Measurements from ENCODE around the gene FBXO31. TPM values are rescaled to one million over a fixed set of nuclear protein-coding genes. Genes with fewer than 3 reads are reported as not detected.
A peak's percentile ranks its signal among the peaks of the same experiment; 100 is the strongest.

The FBXO31 gene
- total and polyA plus RNA-seq, 2 of the 13 experiments (the other 11 are each of a cell fraction or from before 2014, with no cell fraction given): 92.4 to 101 TPM

- TF ChIP-seq ZNF615 (CRISPR knock-in tag; IDR thresholded peaks at IDR 0.05; ENCODE audit: borderline replicate concordance): no peak
- TF ChIP-seq RBM22 (optimal IDR thresholded peaks at IDR 0.05; ENCODE audit: low read length): peak; percentile 87
- no peak for TF ChIP-seq ZNF790 (CRISPR knock-in tag; IDR thresholded peaks at IDR 0.05; ENCODE audit: borderline replicate concordance)
- TF ChIP-seq ZNF263 (CRISPR knock-in tag; IDR thresholded peaks at IDR 0.05): peak; percentile 88
- TF ChIP-seq, protein P1, sequence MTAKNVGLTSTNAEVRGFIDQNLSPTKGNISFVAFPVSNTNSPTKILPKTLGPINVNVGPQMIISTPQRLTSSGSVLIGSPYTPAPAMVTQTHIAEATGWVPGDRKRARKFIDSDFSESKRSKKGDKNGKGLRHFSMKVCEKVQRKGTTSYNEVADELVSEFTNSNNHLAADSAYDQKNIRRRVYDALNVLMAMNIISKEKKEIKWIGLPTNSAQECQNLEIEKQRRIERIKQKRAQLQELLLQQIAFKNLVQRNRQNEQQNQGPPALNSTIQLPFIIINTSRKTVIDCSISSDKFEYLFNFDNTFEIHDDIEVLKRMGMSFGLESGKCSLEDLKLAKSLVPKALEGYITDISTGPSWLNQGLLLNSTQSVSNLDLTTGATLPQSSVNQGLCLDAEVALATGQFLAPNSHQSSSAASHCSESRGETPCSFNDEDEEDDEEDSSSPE (CRISPR knock-in tag; IDR thresholded peaks at IDR 0.05): no peak
- TF ChIP-seq ZMYM4 (CRISPR knock-in tag; IDR thresholded peaks at IDR 0.05): 0 out of 2 replicates have a peak, but pooled peaks have one; percentile 11
- no peak for TF ChIP-seq ZNF589 (CRISPR knock-in tag; conservative IDR thresholded peaks at IDR 0.05)
- peak; percentile 65 for TF ChIP-seq RAD21 (CRISPR knock-in tag; IDR thresholded peaks at IDR 0.05)
- no peak for TF ChIP-seq BCL3 (CRISPR knock-in tag; IDR thresholded peaks at IDR 0.05)
- TF ChIP-seq ZBTB38 (CRISPR knock-in tag; IDR thresholded peaks at IDR 0.05): peak; percentile 76; the same call in 1 of the 2 replicates
- TF ChIP-seq HMGXB3 (CRISPR knock-in tag; IDR thresholded peaks at IDR 0.05; ENCODE audit: borderline replicate concordance): no peak
- 0 out of 2 replicates have a peak, but pooled peaks have one; percentile 18 for TF ChIP-seq KDM2A (CRISPR knock-in tag; IDR thresholded peaks at IDR 0.05; ENCODE audit: borderline replicate concordance, low read depth)
- 0 out of 2 replicates have a peak, but pooled peaks have one; percentile 41 for TF ChIP-seq ZNF329 (CRISPR knock-in tag; IDR thresholded peaks at IDR 0.05; ENCODE audit: low read depth)
- no peak for TF ChIP-seq MTERF4 (CRISPR knock-in tag; IDR thresholded peaks at IDR 0.05)
- no peak for TF ChIP-seq ZNF143 (CRISPR knock-in tag; IDR thresholded peaks at IDR 0.05)
- TF ChIP-seq ZFP36L1 (CRISPR knock-in tag; IDR thresholded peaks at IDR 0.05): no peak
- TF ChIP-seq ZNF350 (CRISPR knock-in tag; IDR thresholded peaks at IDR 0.05; ENCODE audit: borderline replicate concordance, low read depth): peak; percentile 43; the same call in 1 of the 2 replicates
- TF ChIP-seq ZNF230 (CRISPR knock-in tag; IDR thresholded peaks at IDR 0.05): 0 out of 2 replicates have a peak, but pooled peaks have one; percentile 62
- TF ChIP-seq HNF1B (CRISPR knock-in tag; IDR thresholded peaks at IDR 0.05): 0 out of 2 replicates have a peak, but pooled peaks have one; percentile 40
Observed at GRCh38 chr16:87324411-87325275, 58.9 kb downstream of the FBXO31 start (continued).

All from HepG2 (cell line).